Lung (tissue), 12 donors: ENCODE measurements around the gene WASL. TPM values are rescaled to one million over a fixed set of nuclear protein-coding genes. Genes with fewer than 3 reads are reported as not detected.
"Not testable (repeated sequence)": the region's sequence is repeated elsewhere in the genome, so short reads cannot be mapped to it uniquely, and the experiment has no call there.

Experiments used
- ATAC-seq: fragments of 200-7000 bp; cut with Tn5 transposase; one replicate; pipeline ENCODE4 v1.9.1; 2020; ENCODE audit warnings: moderate number of reproducible peaks; ENCODE audit not compliant: insufficient read depth, low FRiP score
- DNase-seq, 3 donors: peaks; one replicate each; pipeline ENCODE4 v3.0.0-alpha.2; 2013 to 2017
- H3K27ac ChIP-seq, 2 donors: one replicate each; pipeline ENCODE4 v1.5.1; 2013; ENCODE audit warnings: mild to moderate bottlenecking in 2 of 2, moderate library complexity in 2 of 2, control low read depth in 1 of 2, inconsistent platforms in 1 of 2, low read depth in 1 of 2, low read length in 1 of 2
- H3K27me3 ChIP-seq, 3 donors: one replicate each; pipeline ENCODE4 v1.5.1; 2013; ENCODE audit warnings: low read length in 2 of 3; ENCODE audit not compliant: control insufficient read depth in 3 of 3, insufficient read depth in 3 of 3
- H3K36me3 ChIP-seq, 4 donors: one replicate each; pipeline ENCODE4 v1.5.1; 2013; ENCODE audit warnings: low read length in 4 of 4, mild to moderate bottlenecking in 1 of 4, moderate library complexity in 1 of 4; ENCODE audit not compliant: control insufficient read depth in 4 of 4, insufficient read depth in 4 of 4
- H3K4me1 ChIP-seq, 5 donors: one replicate each; pipeline ENCODE4 v1.5.1; 2013; ENCODE audit warnings: low read length in 5 of 5, mild to moderate bottlenecking in 2 of 5, moderate library complexity in 1 of 5; ENCODE audit not compliant: control insufficient read depth in 5 of 5, insufficient read depth in 5 of 5
- H3K4me3 ChIP-seq: one replicate; pipeline ENCODE4 v1.5.1; 2013; ENCODE audit warnings: mild to moderate bottlenecking, control low read depth, moderate library complexity
- H3K9ac ChIP-seq, 2 donors: one replicate each; pipeline ENCODE4 v1.5.1; 2013; ENCODE audit warnings: low read length in 2 of 2, control low read depth in 1 of 2; ENCODE audit not compliant: insufficient read depth in 1 of 2
- H3K9me3 ChIP-seq, 4 donors: one replicate each; pipeline ENCODE4 v1.5.1; 2013; ENCODE audit warnings: low read length in 3 of 4, mild to moderate bottlenecking in 1 of 4, moderate library complexity in 1 of 4; ENCODE audit not compliant: control insufficient read depth in 4 of 4, insufficient read depth in 3 of 4
- CTCF ChIP-seq: IDR thresholded peaks from 2 replicates; pipeline ENCODE4 v1.5.1; 2012; ENCODE audit warnings: mild to moderate bottlenecking; ENCODE audit errors: control extremely low read depth, extremely low read depth
- WGBS, 2 donors: extraction: QIAGEN DNeasy Blood & Tissue Kit; methylation state at CpG; one replicate each; pipeline ENCODE4 v1.1.7; 2013; 5-methylcytosine and 5-hydroxymethylcytosine counted together
- polyA plus RNA-seq, 2 donors: library from polyadenylated mRNA; stranded (reverse); fragments of 200-250 nt; gene quantifications; one replicate each; pipeline ENCODE4 v1.2.1, GENCODE V29; 2013
- total RNA-seq, 2 donors: library from RNA; depleted of rRNA in 1 of 2; stranded (reverse); fragments of >200 nt in 1 of 2; gene quantifications; one replicate each; pipeline ENCODE4 v1.2.1, GENCODE V29; 2014 to 2021
- donor health status: control.
- donor health status: control.
- donor health status: Bipolar disorder and iron deficiency.
- donor health status: healthy.
- donor health status: DM: yes; HTN: yes; CAD: no.

The WASL gene
- total and polyA plus RNA-seq, 4 donors, result 11.8 to 52.7 (median 22.2) TPM

- Histone ChIP-seq H3K36me3 (no peaks in the 10 kb centered on the region), H3K4me3 (no peak overlapping the region), H3K9me3 (no peaks in the 10 kb centered on the region), H3K27me3 (no peaks in the 10 kb centered on the region), H3K27ac (no peak overlapping the region), H3K4me1 (peaks cover 0 to 20% (median 0%) of the 10 kb centered on the region in 5 donors), H3K9ac (no peak overlapping the region)
- ATAC-seq (no peak), DNase-seq (peak in 1 of 3 donors; percentile 19)
- WGBS, 2 donors, result 67 to 76% methylated on average over 2 of the region's 2 CpGs
- no peak for TF ChIP-seq CTCF
Measured at GRCh38 chr7:123782071-123782798, 33.4 kb upstream of the WASL start.

- not testable (repeated sequence) for DNase-seq, H3K36me3 ChIP-seq, H3K9ac ChIP-seq, H3K9me3 ChIP-seq, H3K27ac ChIP-seq, ATAC-seq, H3K4me3 ChIP-seq, H3K27me3 ChIP-seq
- H3K4me1 ChIP-seq, result peaks cover 0 to 20% (median 0%) of the 10 kb centered on the region in 5 donors
- WGBS, 2 donors, result 58 to 80% methylated on average over 2 of the region's 2 CpGs
Measured at GRCh38 chr7:123780472-123780871, 31.7 kb upstream of the WASL start.

GRCh38 chr7:123774496-123774895 lies 25.7 kb upstream of the WASL start:
- no peak for TF ChIP-seq CTCF
- no peaks in the 10 kb centered on the region for H3K36me3 ChIP-seq
- WGBS, 2 donors, result 71 to 89% methylated on average over 4 of the region's 4 CpGs
- H3K4me1 ChIP-seq, result peaks cover 0 to 5% (median 0%) of the 10 kb centered on the region in 5 donors
- no peaks in the 10 kb centered on the region for H3K27me3 ChIP-seq
- no peak overlapping the region for H3K9ac ChIP-seq
- no peak overlapping the region for H3K27ac ChIP-seq
- H3K4me3 ChIP-seq, result no peak overlapping the region
- DNase-seq, result peak in 2 of 3 donors; percentile 48 to 70
- peak; percentile 32 for ATAC-seq
- H3K9me3 ChIP-seq, result no peaks in the 10 kb centered on the region

- H3K27ac ChIP-seq, result no peak overlapping the region
- 82 to 91% methylated on average over 3 of the region's 3 CpGs for WGBS, 2 donors
- no peak overlapping the region for H3K4me3 ChIP-seq
- peaks cover 0 to 7% (median 0%) of the 10 kb centered on the region in 5 donors for H3K4me1 ChIP-seq
- H3K9me3 ChIP-seq, result no peaks in the 10 kb centered on the region
- no peaks in the 10 kb centered on the region for H3K36me3 ChIP-seq
- no peak for TF ChIP-seq CTCF
- no peak for DNase-seq
- ATAC-seq, result no peak
- H3K27me3 ChIP-seq, result no peaks in the 10 kb centered on the region
- H3K9ac ChIP-seq, result no peak overlapping the region
Measured at GRCh38 chr7:123773481-123773880, 24.7 kb upstream of the WASL start.
